ENCODE results near the gene PCDHGB7.

- TF ChIP-seq POLR2A (IDR thresholded peaks at IDR 0.05), result no peak
- no peak for TF ChIP-seq CTCF (IDR thresholded peaks at IDR 0.05)
- no peak for TF ChIP-seq POLR2AphosphoS5 (IDR thresholded peaks at IDR 0.05)
- TF ChIP-seq EP300 (IDR thresholded peaks at IDR 0.05; ENCODE audit: low read depth), result no peak
These were observed 28.1 kb upstream of the PCDHGB7 start for GRCh38 chr5:141389153-141390042.

All from transverse colon (tissue), 4 donors.